Activated CD8-positive, alpha-beta memory T cell treated with anti-CD3 and anti-CD28 coated beads, Interleukin-2, amount 50 U/mL, for 24 hours (primary cell): ENCODE measurements around the gene ITPK1.

Experiments
- DNase-seq: peaks from one replicate; pipeline ENCODE4 v3.0.0-alpha.2; 2020; ENCODE audit errors: extremely low read depth

ITPK1 gene

GRCh38 chr14:93028724-93029076 lies 87.0 kb downstream of the ITPK1 start:
- no peak for DNase-seq

GRCh38 chr14:93027810-93028723 lies 87.7 kb downstream of the ITPK1 start:
- DNase-seq, result no peak

DNA sequence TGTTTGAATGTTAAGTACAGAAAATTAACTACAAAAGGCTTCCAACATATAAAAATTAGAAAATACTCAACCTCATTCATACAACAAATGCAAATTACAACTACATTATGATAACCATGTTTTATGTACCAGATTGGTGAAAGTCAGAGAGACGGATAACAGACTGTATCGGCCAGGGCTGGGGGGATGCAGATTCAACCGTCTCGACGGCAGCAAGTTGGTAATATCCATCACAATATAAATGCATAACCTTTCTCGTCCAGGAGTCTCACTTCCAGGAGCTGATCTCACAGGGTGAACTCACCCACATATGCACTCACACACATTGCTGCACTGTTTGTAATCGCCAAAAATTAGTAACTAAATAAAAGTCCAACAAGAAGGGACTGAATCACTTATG lies 89.4 kb downstream of the ITPK1 start:
- no peak for DNase-seq

GRCh38 chr14:93025055-93025454 lies 90.7 kb downstream of the ITPK1 start:
- no peak for DNase-seq

DNA sequence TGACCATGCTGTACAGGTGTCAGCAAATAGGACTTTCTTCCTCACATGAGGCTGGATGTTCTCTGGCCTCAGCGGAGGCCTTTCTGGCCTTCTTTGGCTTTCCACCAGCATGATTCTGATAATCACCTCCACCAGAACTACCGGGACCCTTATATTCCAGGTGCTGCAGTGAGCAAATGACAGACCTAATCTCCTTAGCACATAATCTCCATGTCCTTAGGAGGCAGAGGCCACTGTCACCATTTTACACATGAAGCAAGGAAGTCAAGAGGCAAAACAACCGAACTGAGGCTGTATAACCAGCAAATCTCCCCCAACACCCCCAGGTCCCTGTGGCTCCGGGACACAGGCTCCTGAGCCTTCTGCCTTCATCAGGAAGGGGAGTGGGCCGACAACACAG lies 91.2 kb downstream of the ITPK1 start:
- no peak for DNase-seq

GRCh38 chr14:93023802-93024434 lies 91.8 kb downstream of the ITPK1 start:
- no peak for DNase-seq

- DNase-seq, result no peak
Observed at GRCh38 chr14:93023039-93023438, 92.7 kb downstream of the ITPK1 start.

DNA sequence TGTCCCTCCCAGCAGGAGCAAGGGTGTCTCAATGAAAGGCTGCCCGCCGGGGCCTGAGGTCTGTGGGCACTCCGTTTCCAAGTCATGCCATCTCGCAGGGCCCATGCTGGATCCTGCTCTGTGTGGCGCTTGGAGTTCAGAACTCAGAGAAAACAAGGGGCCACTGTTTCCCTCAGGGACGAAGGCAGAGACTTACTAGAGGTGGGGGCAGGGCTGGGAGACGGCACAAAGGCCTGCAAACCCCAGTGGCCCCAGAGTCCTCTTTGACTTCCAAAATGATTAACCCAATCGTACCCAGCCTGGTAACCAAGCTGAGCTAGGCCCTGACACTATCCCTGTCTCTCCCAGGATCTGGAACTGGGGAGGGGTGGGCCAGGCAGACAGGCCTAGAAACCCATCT lies 95.8 kb downstream of the ITPK1 start:
- no peak for DNase-seq

DNA sequence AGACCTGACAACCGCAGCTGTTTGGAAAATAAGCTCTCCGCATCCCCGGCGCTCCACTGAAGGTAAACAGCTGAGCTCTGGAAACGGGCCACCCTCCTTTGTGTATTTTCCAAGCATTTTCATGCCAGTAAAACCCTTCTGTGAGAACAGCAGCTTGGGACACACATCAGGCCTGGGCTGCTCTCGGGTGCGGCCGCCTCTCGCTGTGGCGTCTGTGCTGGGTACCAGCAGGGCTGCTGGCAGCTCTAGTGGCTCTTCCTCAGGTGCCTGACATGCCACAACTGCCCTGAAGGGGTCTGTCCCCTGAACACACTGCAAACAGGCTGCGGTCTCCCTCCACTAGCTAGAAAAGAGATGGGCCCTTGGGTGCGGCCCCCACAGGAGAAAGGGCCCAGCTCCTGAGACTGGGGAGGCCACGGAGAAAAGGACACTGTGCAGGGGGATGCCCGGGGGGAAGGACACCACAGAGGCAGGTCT lies 96.3 kb downstream of the ITPK1 start:
- DNase-seq, result no peak

DNA sequence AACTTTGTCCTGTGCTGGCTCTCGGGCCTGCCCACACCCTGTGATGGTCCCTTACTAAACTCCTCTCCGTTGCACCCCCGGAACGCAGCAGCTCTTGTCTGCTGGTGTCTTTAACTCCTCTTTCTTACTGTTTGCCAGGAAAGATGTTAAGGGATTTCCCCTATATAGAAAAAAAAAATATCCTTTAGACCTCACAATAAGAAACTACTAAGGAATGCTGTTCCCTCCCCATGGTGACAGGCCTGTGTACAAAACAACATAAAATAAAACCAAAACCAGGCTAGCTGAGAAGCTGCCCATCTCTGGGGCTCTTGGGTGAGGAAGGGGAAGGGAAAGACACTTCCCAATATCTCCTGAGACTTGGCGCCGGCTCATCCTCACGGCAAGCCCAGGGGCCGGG lies 97.4 kb downstream of the ITPK1 start:
- DNase-seq, result no peak

- DNase-seq, result no peak
Observed at GRCh38 chr14:93017898-93018297, 97.8 kb downstream of the ITPK1 start.

GRCh38 chr14:93017301-93017797 lies 98.4 kb downstream of the ITPK1 start:
- no peak for DNase-seq

GRCh38 chr14:93016275-93016845 lies 99.4 kb downstream of the ITPK1 start:
- no peak for DNase-seq

DNA sequence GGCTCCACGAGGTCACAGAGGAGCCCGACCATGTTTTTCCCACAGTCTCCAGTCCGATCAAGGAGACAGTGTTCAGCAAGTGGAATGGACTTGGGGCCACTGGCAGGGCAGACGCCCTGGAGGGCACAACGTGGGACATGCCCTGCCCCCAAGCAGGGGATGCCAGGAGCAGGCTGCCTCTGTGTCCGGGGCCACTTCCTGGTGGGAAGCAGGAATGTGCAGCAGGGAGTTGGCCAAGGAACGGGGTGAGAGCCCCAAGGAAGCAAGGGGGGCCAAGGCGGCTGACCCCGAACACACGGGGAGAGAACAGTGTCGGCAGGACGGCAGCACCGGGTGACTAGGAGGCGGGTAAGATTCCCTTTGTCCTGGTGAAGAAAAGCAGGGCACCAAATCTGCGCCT lies 100.2 kb downstream of the ITPK1 start:
- no peak for DNase-seq

DNA sequence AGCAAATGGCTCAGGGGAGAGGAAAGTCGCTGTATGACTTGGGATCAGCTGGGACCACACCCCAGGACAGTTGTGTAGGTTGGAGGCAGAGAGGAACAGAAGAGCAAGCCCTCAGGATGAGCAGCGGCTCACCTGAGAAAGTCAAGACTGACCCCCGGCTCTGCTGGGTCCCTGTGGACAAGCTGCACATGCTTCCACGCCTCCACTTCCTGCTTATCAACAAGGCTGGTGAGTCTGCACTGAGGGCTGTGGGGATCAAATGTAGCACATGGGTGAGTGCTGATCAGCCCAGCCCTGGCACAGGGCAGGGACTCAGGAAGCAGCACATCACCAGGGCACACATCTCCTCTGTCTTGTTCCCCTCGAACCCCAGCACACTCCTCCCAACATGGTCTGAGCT lies 100.7 kb downstream of the ITPK1 start:
- no peak for DNase-seq

DNA sequence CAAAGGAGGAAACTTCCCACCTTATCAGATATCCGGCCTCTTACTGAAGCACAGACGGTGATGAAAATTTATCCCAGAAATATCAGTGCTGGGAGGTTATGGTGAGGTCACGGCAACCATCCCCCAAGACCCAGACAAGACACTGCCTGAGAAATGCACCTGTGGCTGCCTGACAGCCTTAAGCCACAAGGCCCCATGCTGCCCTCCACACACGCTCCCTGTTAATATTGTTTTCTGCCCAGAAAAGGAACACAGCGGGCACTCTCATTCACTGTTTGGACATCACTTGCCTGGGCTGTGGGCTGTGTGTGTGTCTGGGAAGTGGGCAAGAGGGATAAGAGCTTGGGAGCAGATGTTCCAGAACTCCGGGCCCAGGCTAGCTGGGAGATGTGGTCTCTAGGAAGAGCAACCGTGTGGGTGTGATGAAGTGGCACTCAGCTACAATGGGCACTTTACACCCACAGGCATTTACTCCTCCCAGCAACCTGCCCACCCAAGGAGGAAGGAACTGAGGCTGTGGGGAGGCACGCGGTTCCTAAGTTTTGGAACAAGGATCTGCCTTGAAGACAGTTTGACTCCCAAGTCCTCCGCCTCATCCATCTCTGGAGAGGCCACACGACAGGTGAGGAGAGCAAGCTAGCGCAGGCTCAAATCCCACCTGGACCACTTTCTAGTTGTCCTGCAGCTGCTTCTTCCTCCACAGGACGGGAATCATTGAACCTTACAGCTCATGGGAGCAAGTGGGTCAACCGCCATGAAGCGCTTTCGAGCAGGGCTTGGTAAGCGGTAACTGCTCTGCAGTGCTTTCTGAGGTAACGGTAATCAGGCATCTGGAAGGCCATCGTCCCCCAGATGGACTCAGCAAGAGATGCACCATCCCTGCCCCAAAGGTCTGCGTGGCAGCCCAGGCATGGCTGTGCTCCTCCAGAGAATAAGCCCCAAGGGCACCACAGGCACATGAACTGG lies 101.4 kb downstream of the ITPK1 start:
- no peak for DNase-seq

GRCh38 chr14:93012951-93013719 lies 102.6 kb downstream of the ITPK1 start:
- no peak for DNase-seq

DNA sequence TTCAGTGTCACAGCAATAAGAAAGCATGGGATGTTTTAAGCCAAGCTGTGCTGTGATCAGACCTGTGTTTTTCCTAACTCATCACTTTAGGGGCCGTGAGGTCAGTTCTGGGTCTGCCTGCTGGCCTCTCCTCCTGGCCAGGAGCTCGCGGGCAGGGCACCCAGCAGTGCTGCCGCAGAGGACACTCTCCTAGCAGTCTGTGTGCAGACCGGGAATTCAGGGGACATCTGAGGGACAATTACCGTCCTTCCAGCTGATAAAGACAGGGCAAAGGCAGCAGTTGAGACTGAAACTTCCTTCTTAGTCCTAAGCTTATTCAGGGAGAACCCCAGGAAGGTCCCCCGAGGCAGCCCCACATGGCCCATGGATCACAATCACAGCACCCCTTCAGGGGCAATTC lies 103.2 kb downstream of the ITPK1 start:
- no peak for DNase-seq

- no peak for DNase-seq
Observed at GRCh38 chr14:93011650-93012325, 103.9 kb downstream of the ITPK1 start.

- DNase-seq, result no peak
Observed at GRCh38 chr14:93011141-93011529, 104.6 kb downstream of the ITPK1 start.
